Measurements from ENCODE around the gene NUTF2.
A peak's percentile ranks its signal among the peaks of the same experiment; 100 is the strongest.
"Not testable (repeated sequence)": the region's sequence is repeated elsewhere in the genome, so short reads cannot be mapped to it uniquely, and the experiment has no call there.

NUTF2 gene

DNA sequence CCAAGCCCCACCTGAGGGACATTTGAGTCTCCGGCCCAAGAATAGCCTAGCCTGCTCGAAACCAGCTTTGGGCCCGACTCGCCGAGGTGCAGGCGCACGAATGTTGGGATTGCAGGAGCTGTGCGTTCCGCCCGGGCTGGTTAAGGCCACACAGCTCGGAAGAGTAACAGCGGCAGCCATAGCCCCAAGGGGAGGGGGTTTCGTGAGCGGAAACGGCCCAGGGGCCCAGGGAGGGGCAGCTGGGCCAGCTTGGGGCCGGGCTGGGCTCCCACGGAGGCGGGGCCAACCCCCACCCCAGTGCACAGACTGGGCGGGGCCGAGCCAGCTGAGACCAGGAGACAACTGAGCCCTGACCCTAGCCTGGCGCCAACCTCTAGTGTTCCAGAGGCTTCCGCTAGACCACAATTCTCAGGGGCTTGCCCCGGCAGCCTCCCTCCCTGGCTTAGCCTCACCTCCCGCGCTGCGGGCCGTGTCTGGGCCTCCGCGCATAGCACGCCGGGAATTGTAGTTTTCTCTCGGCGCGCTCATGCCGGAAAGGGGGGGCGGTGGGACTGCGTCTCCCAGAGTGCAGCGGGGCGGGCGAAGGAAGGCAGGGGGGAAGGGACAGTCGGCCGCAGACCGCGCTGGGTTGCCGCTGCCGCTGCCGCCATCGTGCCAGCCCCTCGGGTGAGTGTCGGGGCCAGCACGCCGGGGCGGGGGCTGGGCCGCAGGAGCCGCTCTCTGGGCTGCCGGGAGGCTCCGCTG, at the start of gene NUTF2:
TSS of gene NUTF2 (plus strand) at position 614 of the 744 bp plus-strand sequence. CDS start 18,198 bp downstream, outside the sequence.
- DNase-seq: peak; percentile 98

DNA sequence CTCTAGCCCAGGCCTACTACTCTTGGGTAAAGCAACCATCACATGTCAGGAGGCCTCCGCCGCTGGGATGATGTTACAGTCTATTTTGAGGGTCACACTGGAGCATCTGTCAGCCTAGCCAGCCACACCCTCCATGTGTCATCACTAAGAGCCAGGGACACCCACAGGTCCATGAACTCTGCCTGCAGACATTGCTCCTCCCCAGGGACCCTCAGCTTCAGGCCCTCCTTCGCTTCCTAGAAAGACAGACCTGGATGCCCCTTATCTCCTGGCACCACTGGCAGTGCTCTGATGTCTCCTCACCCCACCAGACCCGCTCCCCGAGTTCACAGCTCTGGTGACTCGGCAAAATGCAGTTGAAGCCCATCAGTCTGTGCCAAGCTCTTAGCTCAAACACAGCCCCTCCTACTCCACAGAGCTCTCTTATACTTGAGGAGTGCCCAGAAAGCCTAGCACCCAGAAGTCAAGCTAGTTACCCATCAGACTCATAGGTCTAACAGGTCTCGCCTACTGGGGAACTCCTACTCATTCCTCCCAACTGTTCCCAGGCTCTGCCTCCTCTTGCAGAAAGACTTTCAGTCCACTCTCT, 46.3 kb upstream of the NUTF2 start:
- DNase-seq: no peak

DNA sequence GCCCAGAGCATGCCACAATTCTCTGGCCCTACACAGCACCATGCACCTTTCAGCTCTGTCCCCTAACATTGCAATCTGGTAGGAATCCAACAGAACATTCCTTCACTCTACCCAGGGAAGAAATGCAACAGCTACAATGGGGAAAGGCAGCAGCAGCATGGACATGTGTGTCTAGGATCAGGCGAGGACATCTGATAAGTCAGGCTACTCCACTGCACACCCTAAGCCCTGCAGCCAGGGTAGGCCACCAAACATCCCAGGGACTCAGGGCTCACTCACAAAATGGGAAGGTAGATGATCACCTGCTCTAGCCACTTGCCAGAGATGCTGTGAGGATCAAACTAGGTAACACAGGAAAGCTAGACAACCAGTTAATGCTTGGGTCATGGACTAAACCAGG, 45.5 kb upstream of the NUTF2 start:
- no peak for DNase-seq

DNA sequence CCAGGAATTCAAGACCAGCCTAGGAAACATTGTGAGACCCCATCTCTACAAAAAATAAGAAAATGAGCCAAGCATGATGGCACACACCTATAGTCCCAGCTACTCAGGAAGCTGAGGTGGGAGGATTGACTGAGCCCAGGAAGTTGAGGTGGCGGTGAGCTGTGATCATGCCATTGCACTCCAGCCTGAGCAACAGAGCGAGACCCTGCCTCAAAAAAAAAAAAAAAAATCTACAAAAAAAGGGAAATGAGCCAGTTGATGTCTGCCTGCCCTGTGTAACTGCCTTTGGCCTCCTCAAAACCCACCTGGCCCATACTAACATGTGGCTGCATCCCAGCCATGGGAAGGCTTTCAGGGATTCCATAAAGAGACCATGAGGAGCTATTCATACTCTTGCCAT, 44.9 kb upstream of the NUTF2 start:
- peak in 1 of 2 experiments; percentile 38 for DNase-seq

DNA sequence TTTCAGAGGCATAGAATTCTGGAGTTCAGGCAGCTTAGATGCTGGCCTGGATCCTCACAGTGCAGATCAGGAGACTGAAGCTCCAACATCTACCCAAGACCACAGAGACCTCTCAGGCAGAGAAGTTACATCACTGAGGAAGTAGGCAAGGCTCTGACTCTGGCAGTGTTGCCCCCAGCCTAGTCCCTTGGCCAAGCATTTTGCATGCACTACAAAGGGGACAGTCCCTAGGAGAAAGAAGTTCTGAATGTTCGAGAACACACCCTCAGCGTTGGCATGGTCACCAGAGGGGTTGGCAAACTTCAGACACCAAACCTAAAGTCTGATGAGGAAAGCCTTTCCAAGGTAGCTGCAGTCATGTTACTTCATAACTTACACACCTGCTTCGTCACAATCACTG, 42.8 kb upstream of the NUTF2 start:
- no peak for DNase-seq

DNA sequence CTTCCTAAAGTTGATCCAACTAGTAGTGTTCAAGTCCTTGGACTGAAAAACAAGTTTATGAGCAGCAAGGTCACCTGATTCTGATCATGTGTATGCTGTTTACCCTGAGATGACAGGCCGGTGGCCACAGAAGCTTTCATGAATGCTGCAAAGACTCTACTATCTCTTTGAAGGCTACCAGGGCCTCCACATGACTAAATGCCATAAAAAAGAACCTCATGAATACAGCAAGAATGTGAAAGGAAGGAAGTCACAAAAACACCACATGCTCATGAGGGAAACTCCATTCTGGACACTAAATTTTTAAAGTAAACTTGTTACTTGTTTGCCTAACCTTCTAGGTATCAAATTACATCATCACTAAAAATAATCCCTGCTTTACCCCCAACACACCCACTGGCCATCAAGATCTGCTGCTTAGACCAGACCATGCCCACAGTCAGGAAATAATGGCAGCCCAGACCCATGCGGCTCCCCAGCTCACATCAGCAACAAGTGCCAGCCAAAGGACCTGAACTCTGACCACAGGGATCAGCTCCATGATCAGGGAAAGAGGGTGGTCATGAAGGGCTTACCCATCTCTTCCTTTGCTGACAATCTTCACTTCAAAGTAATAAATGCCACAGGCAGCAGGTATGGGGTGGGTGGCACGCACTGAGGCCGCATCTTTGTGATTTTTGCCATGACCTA, 41.7 kb upstream of the NUTF2 start:
- no peak for DNase-seq

DNA sequence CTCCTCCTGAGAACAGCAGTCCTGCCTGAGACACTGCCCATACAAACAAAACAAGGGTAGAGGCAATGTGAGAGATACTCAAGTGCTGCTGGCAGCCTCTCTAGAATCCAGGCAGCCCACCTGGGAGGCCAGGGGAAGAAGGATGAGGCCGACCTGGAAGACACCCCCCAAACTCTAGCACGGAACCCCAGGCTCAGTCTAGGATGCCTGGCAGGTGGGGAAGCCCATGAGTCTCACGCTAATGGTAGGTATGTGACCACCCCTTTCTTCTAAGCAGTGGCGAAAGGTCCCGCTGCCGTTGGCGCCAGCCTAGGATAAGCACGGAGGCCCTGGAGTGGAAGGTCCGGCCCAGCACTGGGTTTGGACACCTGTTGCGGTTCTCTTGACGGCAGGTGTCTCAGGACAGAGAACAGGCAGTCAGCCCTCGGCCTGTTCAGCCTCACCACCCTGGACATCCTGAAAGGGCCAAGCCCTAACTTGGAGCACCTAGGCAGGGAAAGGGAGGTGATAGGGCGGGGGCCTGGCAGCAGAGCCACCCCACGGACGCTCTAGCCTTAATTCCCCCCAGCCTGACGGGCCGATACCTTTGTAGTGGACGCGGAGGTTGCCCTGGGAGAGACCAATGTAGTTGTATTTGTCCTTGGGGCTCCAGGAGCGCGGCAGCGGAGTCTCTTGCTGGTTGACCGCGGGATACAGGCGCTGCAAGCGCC, 40.9 kb upstream of the NUTF2 start:
- peak in 1 of 2 experiments; percentile 30 for DNase-seq

DNA sequence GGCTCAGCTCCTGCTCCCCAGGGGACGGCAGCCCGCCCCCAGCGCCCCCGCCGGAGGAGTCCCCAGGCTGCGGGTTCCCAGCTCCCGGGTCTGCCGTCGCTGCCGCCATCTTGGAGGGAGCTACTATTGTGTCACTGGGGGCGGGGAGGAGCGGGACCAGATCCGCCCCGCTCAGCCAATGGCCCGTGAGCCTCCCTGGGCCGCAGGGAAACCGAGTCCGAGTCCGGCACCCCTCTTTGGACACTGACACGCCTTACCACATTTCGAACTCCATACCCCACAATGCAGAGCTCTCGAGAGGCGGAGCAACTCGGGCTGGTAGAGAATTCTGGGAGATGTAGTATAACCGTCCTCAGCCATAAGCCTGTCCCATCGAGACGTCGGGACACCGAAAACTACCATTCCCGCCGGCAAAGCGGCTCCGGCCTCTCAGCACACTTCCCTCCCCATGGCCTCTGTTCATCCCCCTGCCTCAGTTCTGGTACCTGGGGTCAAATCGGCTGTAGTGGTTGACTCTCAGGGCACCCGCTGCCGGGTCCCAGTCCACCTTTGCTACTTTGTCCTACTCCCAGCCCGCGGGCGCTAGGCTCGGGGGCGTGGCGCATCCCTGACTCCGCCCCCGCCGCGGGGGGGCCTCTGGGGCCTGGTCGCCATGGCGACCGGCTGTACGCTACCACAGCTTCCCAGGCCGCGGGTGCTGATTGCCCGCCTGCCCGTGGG, 40.1 kb upstream of the NUTF2 start, which contains the start of the genes RANBP10 and TSNAXIP1:
TSS of gene RANBP10 (minus strand) at position 133 of the 720 bp plus-strand sequence. CDS start at position 109, 24 bp downstream.
TSS of gene TSNAXIP1 (plus strand) at position 462 of the 720 bp plus-strand sequence. CDS start 261 bp downstream, outside the sequence.
- peak; percentile 95 to 96 for DNase-seq

DNA sequence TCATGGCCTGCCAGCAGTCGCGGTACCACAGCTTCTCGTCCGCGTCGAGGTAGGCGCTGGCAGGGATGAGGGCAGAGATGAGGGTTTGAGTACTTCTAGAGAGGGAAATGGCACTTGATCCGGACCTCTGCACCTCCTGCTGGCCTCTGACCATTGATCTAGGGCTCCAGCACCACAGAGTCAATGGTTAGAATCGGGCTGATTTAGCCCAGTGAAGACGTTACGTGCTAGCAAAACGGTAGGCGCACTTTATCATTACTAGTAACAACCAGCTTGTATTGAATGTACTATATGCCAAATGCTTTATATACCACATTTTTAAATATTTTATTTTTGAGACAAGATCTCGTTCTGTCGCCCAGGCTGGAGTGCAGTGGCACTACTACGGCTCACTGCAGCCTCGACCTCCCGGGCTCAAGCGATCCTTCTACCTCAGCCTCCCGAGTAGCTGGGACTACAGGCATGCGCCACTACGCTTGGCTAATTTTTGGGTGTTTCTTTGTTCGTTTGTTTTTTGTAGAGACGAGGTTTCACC, 39.5 kb upstream of the NUTF2 start:
- no peak for DNase-seq

DNA sequence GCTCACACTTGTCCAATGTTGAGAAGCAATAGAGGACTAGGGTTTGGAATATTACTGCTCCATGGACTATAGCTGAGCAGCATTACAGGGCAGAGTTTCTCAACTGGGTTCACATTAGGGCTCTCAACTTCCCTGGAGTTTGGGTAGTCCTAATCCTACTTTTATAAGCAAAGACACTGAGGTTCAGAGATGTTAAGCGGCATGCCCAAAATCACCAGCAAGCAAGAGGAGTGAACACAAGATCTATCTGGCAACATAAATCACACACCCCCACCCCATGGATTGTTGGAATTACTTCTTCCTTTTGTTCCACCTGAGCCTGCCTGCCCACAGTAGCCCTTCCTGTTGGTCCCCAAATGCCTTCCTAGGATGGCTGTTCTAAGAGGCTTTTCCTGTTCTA, 34.8 kb upstream of the NUTF2 start:
- DNase-seq: no peak

DNA sequence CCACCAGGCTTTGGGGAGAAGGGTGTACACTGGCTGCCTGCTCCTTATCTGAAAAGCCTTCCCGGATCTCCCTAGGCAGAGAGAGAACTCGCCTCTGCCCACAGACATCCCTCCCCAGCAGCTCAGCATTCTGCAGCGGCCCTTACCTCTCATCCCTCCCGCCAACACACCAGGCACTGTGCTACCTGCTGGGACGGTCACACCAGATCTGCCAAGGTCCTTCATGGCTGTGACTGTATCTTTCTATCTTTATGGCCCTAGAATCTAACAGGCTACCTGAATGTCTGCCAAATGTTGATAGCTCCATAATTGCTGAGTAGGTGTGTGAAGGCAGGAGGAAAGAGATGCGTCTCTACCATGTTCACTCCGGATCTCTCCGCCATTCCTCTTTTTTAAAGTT, 32.2 kb upstream of the NUTF2 start:
- no peak for DNase-seq

DNA sequence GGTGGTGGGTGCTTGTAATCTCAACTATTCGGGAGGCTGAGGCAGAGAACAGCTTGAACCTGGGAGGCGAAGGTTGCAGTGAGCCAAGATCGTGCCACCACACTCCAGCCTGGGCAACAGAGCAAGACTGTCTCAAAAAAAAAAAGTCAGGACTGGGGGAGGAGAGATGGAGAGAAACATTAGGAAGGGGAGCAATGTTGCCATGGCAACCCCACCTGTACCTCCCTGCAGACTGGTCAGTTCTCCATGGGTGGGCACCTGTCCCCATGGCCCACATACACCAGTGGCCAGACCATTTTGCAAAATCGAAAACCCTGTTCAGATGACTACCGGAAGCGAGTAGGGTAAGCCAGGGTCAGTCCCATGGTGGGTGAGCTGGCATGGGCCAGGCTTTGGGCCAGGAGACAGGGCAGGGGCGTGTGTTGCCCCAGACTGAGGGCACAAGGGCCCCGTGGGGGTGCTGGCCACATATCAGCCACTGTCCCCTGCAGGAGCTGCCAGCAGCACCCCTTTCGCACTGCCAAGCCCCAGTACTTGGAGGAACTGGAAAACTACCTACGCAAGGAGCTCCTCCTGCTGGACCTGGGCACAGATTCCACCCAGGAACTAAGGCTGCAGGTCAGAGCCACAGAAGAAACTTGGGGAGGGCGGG, 26.0 kb upstream of the NUTF2 start:
- no peak for DNase-seq

DNA sequence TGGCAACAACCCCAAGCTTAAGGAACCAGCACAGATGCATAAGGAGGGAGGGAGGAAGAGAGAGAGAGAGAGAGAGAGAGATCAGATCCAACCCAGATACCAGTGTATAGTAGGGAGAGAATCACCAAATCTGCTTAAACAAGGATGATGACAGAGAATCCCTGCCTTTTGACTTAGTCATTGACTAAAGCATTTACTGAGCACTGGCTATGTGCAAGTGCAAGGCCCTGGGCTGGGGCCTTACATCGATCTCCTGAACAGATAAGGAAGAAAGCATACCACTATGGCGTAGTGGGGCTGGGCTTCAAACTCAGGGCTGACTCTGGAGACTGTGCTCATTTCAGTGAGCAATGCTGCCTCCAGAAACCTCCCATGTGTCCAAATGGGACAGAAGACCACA, 24.2 kb upstream of the NUTF2 start:
- no peak for DNase-seq

DNA sequence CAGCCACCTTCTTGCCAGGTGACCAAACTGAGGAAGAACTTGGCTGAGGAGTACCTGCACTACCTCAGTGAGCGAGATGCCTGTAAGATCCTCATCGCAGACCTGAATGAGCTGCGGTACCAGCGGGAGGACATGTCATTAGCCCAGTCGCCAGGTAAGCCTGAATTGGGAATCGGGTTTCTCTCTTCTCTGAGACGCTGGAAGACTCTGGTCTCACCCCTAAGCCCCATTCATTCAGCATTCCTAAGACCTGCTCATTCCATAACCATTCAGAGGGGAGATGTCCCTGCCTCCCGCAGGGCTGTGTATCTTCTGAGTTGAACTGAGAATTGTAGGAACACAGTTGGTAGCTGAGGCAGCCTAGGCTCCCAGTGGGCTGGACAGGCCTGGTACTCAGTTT, 21.6 kb upstream of the NUTF2 start:
- DNase-seq: no peak

DNA sequence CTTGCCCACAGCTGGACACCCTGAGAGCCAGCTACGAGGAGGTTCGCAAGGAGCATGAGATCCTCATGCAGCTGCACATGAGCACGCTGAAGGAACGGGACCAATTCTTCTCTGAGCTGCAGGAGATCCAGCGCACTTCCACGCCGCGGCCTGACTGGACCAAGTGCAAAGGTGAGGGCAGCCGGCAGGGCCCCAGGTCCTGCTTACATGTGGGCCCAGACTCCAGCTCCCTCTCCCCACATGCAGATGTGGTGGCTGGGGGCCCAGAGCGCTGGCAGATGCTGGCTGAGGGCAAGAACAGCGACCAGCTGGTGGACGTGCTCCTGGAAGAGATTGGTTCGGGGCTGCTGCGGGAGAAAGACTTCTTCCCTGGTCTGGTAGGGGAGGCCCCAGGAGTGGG, 20.8 kb upstream of the NUTF2 start:
- no peak for DNase-seq

DNA sequence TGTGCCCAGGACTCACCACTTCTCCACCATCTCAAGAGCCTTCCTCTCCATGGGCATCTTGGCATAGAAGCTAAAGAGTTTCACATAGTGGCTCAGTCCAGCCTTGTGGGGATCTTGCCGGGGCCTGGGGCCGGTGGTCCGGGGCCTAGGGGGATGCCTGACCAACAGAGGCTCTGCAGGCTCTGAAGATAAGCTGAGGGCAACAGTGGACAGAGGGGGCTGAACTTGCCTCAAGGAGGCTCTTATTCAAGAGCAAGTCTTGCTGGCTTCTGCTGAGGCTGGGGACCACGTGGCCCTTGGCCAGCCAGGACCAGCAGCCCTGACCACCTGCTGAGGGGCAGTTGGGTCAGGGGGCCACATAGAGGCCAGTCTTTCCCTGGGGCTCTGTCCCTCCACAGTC, 18.1 kb upstream of the NUTF2 start:
- DNase-seq: no peak

DNA sequence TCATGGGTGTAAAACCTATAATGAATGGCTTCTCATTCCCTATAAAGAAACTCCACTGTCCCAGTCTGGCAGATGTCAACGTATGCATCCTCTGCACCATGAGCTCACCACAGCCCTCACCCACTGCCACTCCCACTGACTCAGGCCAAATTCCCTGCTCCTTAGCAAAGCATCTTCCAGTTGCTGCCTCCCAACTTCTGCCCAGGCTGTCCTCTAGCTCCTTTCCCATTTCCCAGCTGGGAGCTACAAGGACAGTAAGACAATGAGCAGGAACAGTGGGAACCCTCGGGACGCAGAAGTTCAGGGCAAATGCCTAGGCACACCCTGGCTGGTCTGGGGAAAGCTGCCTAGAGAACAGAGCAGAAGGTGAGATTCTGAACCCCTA, 13.7 kb upstream of the NUTF2 start:
- DNase-seq: no peak

DNA sequence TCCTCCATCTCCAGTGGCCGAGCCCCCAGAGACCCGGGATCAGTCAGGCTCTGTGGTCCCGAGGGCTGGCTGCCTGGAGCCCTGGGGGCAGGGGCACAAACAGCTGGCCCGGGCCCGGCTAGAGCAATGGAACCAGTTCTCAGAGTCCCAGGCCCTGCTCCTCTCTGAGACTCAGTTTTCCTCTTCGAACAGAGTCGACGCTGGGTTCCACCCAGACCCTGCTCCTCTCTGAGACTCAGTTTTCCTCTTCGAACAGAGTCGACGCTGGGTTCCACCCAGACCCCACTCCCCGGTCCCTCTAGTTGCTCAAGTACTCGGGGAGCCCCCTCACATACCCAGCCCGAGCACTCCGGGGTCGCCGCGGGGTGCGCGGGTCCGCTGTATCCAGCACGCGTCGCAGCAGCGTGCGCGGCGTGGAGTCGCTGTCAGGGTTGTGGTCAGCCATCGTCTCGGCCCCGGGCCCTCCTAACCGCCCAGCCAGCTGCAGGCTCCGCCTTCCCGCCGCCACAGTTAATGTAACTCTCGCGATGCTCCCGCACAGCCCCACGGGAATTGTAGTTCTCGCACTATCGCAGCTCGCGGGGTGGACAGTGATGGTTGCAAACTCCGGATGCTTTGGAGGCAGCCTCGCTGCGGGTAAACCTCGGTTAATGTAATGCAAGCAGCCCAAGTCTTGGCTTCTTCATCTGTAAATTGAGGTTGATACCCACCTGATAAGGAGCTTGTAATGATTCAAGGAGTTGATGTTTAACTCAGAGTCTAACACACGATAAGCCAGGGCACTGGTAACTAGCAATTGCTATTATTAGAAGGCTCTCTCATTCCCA, 13.1 kb upstream of the NUTF2 start:
- DNase-seq: peak; percentile 97

DNA sequence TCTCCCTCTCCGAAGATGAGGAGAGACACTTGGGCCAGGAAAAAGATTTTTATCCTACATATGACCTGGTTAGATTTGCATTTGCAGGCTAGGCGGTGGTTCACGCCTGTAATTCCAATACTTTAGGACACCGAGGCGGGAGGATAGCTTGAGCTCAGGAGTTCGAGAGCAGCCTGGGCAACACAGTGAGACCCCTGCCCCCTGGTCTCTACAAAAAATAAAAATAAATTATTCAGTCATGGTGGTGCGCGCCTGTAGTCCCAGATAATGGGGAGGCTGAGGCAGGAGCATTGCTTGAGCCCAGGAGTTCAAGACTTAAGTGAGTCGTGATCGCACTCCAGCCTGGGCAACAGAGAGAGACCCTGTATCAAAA, 12.5 kb upstream of the NUTF2 start:
- DNase-seq: no peak

DNA sequence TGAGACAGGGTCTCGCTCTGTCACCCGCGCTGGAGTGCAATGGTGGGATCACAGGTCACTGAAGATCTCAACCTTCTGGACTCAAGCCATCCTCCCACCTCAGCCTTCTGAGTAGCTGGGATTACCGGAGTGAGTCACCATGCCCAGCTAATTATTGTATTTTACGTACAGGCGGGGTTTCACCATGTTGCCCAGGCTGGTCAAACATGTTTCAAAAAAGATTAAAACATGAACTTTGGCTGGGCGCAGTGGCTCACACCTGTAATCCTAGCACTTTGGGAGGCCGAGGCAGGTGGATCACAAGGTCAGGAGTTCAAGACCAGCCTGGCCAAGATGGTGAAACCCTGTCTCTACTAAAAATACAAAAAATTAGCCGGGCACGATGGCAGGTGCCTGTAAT, 9.5 kb upstream of the NUTF2 start:
- DNase-seq: not testable (repeated sequence)

DNA sequence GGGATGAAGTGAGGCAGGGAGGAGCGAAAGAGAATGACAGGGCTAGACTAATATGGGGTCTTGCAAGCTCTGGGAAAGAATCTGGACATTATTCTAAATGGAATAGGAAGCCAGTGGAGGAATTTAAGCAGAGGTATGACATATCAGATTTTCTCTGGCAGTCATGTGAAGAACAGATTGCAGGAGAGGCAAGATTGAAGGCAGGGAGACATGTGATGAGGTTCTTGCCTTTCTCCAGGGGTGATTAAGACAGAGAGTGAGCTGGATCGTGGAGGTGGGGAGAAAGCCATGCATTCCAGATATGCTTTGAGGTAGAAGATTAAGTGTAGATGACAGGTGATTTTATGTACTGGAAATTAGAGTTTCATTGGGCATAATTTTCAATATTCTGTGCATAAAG, 8.9 kb upstream of the NUTF2 start:
- DNase-seq: no peak

Data from activated T-cell treated with anti-CD3 and anti-CD28 coated beads, Interleukin-2, amount 50 U/mL, for 48 hours (primary cell).